Astrocyte of the hippocampus (primary cell): Measurements from ENCODE around the gene CASZ1.

Source experiments
- DNase-seq: peaks from one replicate; pipeline ENCODE4 v3.0.0; 2011; ENCODE audit warnings: low read depth, low spot score

CASZ1 gene

DNA sequence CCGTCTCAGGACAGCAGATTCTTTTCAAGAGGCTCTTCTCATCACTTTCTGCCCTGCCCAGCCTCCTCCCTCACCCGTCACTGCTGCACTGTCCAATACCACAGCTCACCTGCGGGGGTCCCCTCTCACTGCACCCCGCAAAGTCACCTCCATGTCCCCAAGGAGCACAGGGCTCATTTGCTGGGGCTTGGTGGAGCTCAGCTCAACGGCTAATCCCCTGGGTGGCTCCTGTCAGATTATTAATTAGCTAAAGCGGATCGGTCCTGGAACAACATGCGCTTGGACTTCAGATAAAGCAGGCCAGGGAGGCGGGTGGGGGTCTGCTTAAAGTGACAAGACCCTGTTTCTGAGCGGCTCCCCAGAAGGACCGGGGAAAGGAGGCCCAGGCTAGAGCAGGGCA lies 43.1 kb downstream of the CASZ1 start:
- DNase-seq, result no peak

DNA sequence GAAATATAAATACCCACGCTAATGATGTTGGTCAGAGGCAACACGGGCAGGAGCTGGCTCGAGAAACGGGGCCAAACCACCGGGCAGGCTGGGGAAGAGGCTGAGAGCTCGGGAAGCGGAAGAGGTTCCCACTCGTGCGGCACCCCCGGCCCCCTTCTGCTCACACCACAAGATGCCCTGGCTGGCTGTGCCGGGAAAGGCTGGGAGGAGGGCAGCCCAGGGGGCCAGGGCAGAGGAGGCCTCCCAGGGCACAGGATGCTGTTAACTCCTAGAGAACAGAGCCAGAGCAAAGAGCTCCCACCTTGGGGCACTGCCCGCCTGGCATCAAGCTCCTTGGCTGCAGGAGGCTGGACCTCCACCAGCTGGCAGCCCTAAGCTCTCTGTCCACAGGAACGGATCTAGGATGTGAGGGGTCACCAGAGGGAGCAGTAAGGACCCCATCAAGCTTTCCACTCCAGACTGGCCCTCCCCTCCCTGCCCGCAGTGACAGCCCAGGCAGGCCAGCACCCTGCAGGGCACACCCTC lies 44.8 kb downstream of the CASZ1 start:
- no peak for DNase-seq

GRCh38 chr1:10751160-10751559 lies 45.3 kb downstream of the CASZ1 start:
- DNase-seq, result no peak

DNA sequence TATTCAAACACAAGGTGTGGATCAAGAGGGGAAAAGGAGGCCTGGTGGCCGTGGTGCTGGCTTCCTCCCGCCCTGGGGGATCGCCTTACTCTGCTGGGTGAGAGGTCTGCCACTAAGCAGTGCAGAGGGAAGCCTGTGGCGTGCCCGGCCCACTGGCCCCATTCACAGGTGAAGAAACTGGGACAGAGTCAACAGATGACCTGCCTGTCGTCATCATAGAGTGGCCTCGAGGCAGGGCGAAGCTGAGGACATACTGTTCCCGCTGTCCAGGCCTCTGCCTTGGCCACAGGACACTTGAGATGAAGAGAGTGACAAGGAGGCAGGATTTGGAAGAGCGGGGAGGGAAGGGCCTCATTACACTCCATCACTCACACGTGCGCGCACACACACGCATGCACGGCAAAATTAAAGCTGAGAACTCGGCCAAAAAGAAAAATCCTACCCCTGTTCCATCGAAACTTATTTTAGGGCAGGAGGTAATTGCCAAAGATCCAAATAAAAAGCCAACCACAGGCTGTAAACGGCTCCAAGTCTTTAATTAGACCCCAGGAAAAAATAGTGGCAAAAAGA lies 50.5 kb downstream of the CASZ1 start:
- DNase-seq, result no peak

GRCh38 chr1:10745383-10745782 lies 51.1 kb downstream of the CASZ1 start:
- no peak for DNase-seq

DNA sequence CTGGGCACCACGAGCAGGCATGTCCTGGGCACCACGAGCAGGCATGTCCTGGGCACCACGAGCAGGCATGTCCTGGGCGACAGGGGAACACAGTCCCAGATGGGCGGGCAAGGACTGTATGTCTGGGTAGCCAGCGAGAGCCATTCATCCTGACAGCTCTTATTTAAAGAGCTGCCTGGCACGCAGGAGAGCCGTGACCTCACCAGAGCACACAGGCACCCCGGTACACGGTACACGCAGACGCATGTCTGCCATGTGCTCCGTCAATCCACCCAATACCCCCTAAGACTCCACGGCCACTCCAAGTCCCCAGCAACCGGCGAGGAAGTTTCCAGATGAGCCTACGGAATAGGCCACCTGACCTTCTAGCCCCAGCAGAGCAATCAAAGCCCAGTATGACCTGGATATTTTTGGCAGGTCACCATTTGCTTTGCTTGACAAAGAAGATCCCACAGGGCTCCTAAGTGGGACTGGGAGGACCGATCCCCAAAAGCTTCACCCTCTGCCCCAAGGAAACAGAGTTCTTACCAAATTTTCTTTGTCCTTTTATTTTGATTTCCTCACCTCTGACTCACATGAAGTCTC lies 51.7 kb downstream of the CASZ1 start:
- DNase-seq, result no peak

DNA sequence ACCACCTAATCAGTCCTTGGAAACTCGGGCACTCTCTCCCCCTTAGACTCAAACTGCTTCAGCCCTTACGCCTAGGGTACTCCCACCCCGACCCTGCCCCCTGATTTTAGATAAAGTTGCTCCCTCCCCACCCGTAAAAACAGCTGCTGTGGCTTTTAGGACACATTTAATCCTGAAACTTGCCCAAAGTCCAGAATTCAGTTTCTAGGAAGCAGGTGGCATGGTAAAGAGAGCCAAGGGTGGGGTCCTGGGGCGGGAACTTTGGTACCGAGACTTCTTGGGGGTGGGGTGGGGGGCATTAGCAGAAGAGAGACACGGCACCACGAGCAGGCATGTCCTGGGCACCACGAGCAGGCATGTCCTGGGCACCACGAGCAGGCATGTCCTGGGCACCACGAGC lies 52.4 kb downstream of the CASZ1 start:
- DNase-seq, result no peak

DNA sequence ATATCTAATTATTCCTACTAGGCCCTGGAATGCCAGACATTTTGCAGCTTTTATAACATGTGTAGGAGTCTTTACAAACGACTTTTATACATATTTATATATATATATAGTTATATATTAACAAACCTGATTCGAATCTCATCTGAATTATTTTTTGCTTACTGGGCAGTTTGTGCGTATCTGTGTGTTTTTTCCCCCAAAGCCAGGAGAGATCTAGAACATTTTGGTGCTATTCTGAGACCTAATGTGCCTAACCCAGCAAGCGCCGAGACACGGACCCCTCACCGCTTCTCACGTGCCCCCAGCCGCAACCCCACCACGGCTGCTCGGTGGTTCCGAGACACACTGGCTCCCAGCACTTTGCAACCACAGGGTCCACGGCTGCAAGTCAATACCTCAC lies 54.8 kb downstream of the CASZ1 start:
- no peak for DNase-seq

- no peak for DNase-seq
Observed at GRCh38 chr1:10740123-10740522, 56.3 kb downstream of the CASZ1 start.

DNA sequence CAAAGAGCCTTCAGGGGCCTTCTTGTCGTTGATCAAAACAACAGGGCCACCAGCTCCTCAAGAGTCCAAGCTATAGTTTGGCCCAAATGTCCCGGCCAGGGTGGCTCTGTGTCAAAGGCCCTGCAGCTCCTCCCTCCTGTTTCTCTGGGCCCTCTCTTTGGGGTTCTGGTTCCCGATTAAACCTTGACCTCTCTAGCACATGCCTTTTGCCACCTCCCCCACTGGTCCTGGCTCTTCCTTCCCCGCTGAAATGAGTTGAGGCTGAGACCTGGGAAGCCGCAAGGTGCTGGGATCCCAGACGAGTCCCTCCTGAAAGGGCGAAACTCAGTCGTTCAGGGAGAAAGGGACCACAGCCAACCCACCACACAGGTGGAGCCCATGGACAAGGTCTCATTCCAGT lies 56.9 kb downstream of the CASZ1 start:
- no peak for DNase-seq

DNA sequence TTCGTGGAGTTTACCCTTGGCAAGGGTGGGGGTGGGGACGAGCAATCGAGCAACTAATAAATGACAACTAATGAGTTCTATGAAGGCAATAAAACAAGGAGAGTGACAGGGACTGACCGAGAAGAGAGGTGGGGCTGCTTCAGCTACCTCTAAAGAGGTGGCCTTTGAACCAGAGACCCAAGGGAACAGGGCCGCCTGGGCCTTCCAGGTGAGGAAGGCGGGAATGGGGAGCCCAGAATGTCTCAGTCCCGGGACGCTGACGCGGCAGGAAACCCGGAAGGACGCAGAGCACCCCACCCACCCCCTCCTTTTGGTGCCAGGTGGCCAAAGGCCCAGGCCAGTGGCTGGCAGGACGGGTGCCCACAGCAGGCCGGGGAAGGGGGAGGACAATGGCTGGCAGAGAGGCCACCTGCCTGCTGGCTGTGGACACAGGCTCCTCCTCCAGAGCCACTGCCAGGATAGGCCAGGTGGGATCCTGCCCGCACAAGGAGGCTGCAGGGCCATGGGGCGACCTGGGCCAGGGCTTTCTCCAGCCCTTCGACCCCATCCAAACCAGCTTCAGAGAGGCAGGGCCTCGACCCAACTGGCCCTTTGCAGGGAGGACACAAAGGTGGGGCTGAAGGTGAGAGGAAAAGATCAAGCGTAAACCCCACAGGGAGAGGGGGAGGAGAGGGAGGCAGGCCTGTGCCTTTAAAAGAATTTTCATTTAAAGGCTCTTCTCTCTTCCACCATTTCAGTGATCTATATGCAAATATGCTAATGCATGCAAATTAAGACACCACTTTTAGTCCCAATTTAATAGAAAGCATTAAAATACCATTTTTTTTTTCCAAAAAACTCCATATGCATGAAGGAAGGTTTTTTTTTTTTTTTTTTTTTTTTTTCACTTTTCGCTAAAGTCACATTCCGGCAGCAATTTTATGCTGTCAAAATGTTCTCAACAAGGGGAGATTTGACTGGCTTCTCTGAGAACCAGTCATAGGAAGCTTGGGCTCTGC lies 58.1 kb downstream of the CASZ1 start:
- no peak for DNase-seq

DNA sequence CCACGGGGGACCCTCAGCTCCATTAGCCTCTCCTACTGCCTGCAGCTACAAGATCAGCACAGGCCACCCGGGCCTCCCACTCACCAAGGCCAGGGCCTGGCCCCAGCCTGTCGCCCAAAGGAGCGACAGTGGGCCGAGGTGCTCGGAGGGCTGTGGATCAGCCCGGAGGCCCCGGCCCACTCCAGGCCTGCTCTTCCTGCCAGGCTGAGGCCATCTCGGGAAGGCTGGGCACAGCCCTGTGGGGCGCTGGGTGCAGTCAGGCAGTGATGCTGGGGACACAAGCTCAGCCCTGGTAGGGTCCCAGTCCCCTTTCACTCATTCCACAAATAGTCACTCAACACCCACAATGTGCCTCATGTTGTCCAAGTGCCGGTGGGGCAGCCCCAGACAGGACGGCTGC lies 58.8 kb downstream of the CASZ1 start:
- no peak for DNase-seq

GRCh38 chr1:10736634-10737586 lies 59.5 kb downstream of the CASZ1 start:
- no peak for DNase-seq

GRCh38 chr1:10735563-10736305 lies 60.7 kb downstream of the CASZ1 start:
- DNase-seq, result no peak

DNA sequence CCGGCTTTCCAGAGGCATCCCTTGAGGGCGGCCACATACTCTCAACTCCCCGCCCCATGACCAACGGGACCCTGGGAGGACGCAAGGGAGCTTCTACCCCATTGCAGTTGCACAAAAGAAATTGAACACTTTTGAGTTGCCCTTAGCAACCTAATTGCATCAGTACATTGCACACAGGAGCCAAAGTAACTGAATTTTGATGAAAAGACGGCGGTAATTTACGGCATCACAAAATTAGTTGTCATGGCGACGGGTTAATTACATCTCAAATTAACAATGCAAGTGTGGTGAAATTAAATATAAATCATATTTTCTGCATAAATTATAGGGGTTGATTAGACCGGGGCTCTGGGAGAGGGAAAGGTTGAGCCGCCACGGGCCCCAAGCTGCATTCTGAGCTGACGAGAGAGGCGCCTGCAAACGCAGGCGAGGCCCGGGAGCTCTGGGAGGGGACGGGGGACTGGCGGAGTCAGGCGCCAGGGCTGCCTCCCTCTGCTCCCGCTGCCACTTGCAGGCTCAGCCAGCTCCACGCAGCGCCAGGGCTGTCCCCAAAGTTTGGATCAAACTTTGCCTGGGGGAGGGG lies 61.4 kb downstream of the CASZ1 start:
- peak; percentile 49 for DNase-seq

DNA sequence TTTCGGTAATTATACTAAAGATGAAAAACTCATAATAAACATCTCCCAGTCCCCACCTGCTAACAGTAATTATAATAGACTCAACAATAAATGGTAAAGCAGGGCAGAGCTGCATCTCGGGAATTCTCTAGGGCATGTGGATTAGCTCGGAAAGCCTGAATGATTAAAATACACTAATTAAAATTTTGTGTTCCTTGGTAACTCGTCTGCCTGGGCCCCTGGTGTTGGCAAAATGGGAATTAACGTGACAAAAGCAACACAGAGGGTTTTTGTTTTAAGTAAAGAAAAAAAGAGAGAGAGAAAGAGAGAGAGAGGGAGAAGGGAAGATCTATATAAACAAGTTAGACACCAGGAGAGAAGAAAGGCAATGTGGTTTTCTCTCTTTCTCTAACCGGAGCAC lies 62.1 kb downstream of the CASZ1 start:
- DNase-seq, result no peak

GRCh38 chr1:10733474-10734366 lies 62.7 kb downstream of the CASZ1 start:
- DNase-seq, result no peak

- peak; percentile 69 for DNase-seq
Observed at GRCh38 chr1:10730985-10731384, 65.5 kb downstream of the CASZ1 start.
